Mesodermal cell (in vitro differentiated cells): ENCODE data around the gene DNAAF8.

Source experiments
- H3K27ac ChIP-seq: 2 replicates; pipeline ENCODE4 v1.7.0; 2013; ENCODE audit warnings: mild to moderate bottlenecking, low read depth, low read length, moderate library complexity; ENCODE audit not compliant: severe bottlenecking
- H3K36me3 ChIP-seq: 2 replicates; pipeline ENCODE4 v1.7.1; 2013; ENCODE audit warnings: mild to moderate bottlenecking, low read length, moderate library complexity; ENCODE audit not compliant: control insufficient read depth, insufficient read depth
- H3K4me1 ChIP-seq: one replicate; pipeline ENCODE4 v1.7.1; 2013; ENCODE audit warnings: mild to moderate bottlenecking, low read length; ENCODE audit not compliant: insufficient read depth, control insufficient read depth, poor library complexity, severe bottlenecking
- H3K4me3 ChIP-seq: 2 replicates; pipeline ENCODE4 v1.7.0; 2013; ENCODE audit warnings: low read length, control low read depth, mild to moderate bottlenecking; ENCODE audit not compliant: insufficient read depth, poor library complexity, severe bottlenecking; ENCODE audit errors: extremely low read depth
- H3K9me3 ChIP-seq: 2 replicates; pipeline ENCODE4 v1.7.1; 2013; ENCODE audit warnings: mild to moderate bottlenecking, low read length, moderate library complexity; ENCODE audit not compliant: control insufficient read depth
- WGBS, 2 experiments: methylation state at CpG; one replicate each; pipeline ENCODE4 v1.1.5; 2013; ENCODE audit warnings: missing lambda C conversion rate in 2 of 2; ENCODE audit not compliant: insufficient coverage in 2 of 2; 5-methylcytosine and 5-hydroxymethylcytosine counted together

The DNAAF8 gene

GRCh38 chr16:4796982-4797804 is 62.9 kb downstream of the DNAAF8 start:
- H3K27ac ChIP-seq, result no peak overlapping the region
- H3K4me3 ChIP-seq, result no peak overlapping the region
- H3K4me1 ChIP-seq, result peaks cover 10% of the 10 kb centered on the region
- 93 to 95% methylated on average over 15 to 18 of the region's 21 CpGs for WGBS, 2 experiments
- no peaks in the 10 kb centered on the region for H3K9me3 ChIP-seq
- peaks cover 12% of the 10 kb centered on the region for H3K36me3 ChIP-seq

- WGBS, 2 experiments, result 95 to 96% methylated on average over 17 to 18 of the region's 22 CpGs
- peaks cover 12% of the 10 kb centered on the region for H3K36me3 ChIP-seq
- H3K4me3 ChIP-seq, result no peak overlapping the region
- H3K4me1 ChIP-seq, result peaks cover 10% of the 10 kb centered on the region
- H3K27ac ChIP-seq, result no peak overlapping the region
- H3K9me3 ChIP-seq, result no peaks in the 10 kb centered on the region
Measured at GRCh38 chr16:4797805-4798252, 63.5 kb downstream of the DNAAF8 start.

DNA sequence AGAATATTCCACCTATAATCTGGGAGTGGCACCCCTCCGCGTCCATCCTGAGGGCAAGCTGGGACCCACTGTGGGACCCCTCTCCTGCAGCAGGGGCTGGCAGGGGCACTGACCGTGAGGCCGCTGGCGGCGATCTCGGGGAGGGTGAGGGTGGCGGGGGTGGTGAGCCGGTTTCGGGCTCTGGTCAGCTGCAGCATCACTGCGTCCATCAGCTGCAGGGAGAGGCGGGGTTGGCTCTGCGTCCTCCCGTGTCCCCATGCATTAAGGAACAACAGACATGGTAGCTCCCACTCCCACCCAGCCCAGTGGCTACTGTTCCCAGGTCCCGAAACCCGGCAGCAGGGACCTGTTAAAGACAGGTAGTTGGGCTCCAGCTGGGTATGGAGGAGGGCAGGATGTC is 64.1 kb downstream of the DNAAF8 start:
- H3K9me3 ChIP-seq, result no peaks in the 10 kb centered on the region
- peaks cover 12% of the 10 kb centered on the region for H3K36me3 ChIP-seq
- WGBS, 2 experiments, result 92% methylated on average over 12 to 13 of the region's 16 CpGs
- H3K4me3 ChIP-seq, result no peak overlapping the region
- peaks cover 12% of the 10 kb centered on the region for H3K4me1 ChIP-seq
- H3K27ac ChIP-seq, result no peak overlapping the region
